ENCODE results near the gene HABP4. TPM values are rescaled to one million over a fixed set of nuclear protein-coding genes. Genes with fewer than 3 reads are reported as not detected.

The HABP4 gene
- total RNA-seq, 4 donors from 2014 or later: 42.8 to 50.0 (median 46.3) TPM

GRCh38 chr9:96487029-96487396 is 37.0 kb downstream of the HABP4 start:
- no peak for DNase-seq (ENCODE audit: low spot score in 2 of 2)
- peak overlapping the region; percentile 8 to 92 (median 60) for H3K27ac ChIP-seq
- peaks cover 0 to 70% (median 6%) of the 10 kb centered on the region in 3 donors for H3K36me3 ChIP-seq
- H3K4me3 ChIP-seq: no peak overlapping the region
- 38 to 60% methylated on average over 1 of the region's 1 CpG for WGBS, 2 donors
- TF ChIP-seq POLR2A (IDR thresholded peaks at IDR 0.05) (no peak), EP300 (IDR thresholded peaks at IDR 0.05) (no peak), CTCF (IDR thresholded peaks at IDR 0.05) (no peak)
- H3K9me3 ChIP-seq: no peaks in the 10 kb centered on the region
- no peaks in the 10 kb centered on the region for H3K27me3 ChIP-seq
- peaks cover 0 to 49% (median 8%) of the 10 kb centered on the region in 4 donors for H3K4me1 ChIP-seq

GRCh38 chr9:96487949-96488348 is 38.0 kb downstream of the HABP4 start:
- no peaks in the 10 kb centered on the region for H3K9me3 ChIP-seq
- WGBS, 2 donors: 56 to 58% methylated on average over 10 of the region's 10 CpGs
- H3K36me3 ChIP-seq: peaks cover 0 to 75% (median 6%) of the 10 kb centered on the region in 3 donors
- DNase-seq (ENCODE audit: low spot score in 2 of 2): no peak
- H3K27ac ChIP-seq: peak overlapping the region in 2 of 4 donors; percentile 64 to 81
- no peak overlapping the region for H3K4me3 ChIP-seq
- TF ChIP-seq CTCF (IDR thresholded peaks at IDR 0.05) (no peak), EP300 (IDR thresholded peaks at IDR 0.05) (peak in 1 of 2 donors; percentile 23), POLR2A (IDR thresholded peaks at IDR 0.05) (no peak)
- no peaks in the 10 kb centered on the region for H3K27me3 ChIP-seq
- peaks cover 0 to 43% (median 8%) of the 10 kb centered on the region in 4 donors for H3K4me1 ChIP-seq

- Histone ChIP-seq H3K27ac (no peak overlapping the region), H3K4me3 (no peak overlapping the region), H3K27me3 (no peaks in the 10 kb centered on the region), H3K4me1 (peaks cover 0 to 49% (median 8%) of the 10 kb centered on the region in 4 donors), H3K36me3 (peaks cover 0 to 78% (median 6%) of the 10 kb centered on the region in 3 donors), H3K9me3 (no peaks in the 10 kb centered on the region)
- no peak for DNase-seq (ENCODE audit: low spot score in 2 of 2)
- WGBS, 2 donors: 90% methylated on average over 12 of the region's 12 CpGs
- TF ChIP-seq EP300 (IDR thresholded peaks at IDR 0.05): no peak
- TF ChIP-seq CTCF (IDR thresholded peaks at IDR 0.05): no peak
- TF ChIP-seq POLR2A (IDR thresholded peaks at IDR 0.05): no peak
Observed at GRCh38 chr9:96489482-96489979, 39.6 kb downstream of the HABP4 start.

GRCh38 chr9:96490534-96491078 is 40.6 kb downstream of the HABP4 start:
- Histone ChIP-seq H3K9me3 (no peaks in the 10 kb centered on the region), H3K4me3 (no peak overlapping the region), H3K4me1 (peaks cover 0 to 47% (median 8%) of the 10 kb centered on the region in 4 donors), H3K27ac (peak overlapping the region in 1 of 4 donors; percentile 50), H3K27me3 (no peaks in the 10 kb centered on the region), H3K36me3 (peaks cover 0 to 74% (median 6%) of the 10 kb centered on the region in 3 donors)
- no peak for TF ChIP-seq POLR2A (IDR thresholded peaks at IDR 0.05)
- no peak for TF ChIP-seq EP300 (IDR thresholded peaks at IDR 0.05)
- no peak for TF ChIP-seq CTCF (IDR thresholded peaks at IDR 0.05)
- 87 to 89% methylated on average over 10 of the region's 10 CpGs for WGBS, 2 donors
- DNase-seq (ENCODE audit: low spot score in 2 of 2): no peak

- Histone ChIP-seq H3K36me3 (peaks cover 0 to 77% (median 6%) of the 10 kb centered on the region in 3 donors), H3K27ac (peak overlapping the region in 1 of 4 donors; percentile 50), H3K4me3 (no peak overlapping the region), H3K9me3 (no peaks in the 10 kb centered on the region), H3K4me1 (peaks cover 0 to 40% (median 8%) of the 10 kb centered on the region in 4 donors), H3K27me3 (no peaks in the 10 kb centered on the region)
- TF ChIP-seq CTCF (IDR thresholded peaks at IDR 0.05): no peak
- TF ChIP-seq POLR2A (IDR thresholded peaks at IDR 0.05): no peak
- TF ChIP-seq EP300 (IDR thresholded peaks at IDR 0.05): no peak
- 75 to 77% methylated on average over 10 of the region's 10 CpGs for WGBS, 2 donors
- DNase-seq (ENCODE audit: low spot score in 2 of 2): no peak
Observed at GRCh38 chr9:96491079-96491879, 41.3 kb downstream of the HABP4 start.
